PC-3 (cell line): ENCODE data around the gene SLC22A4.

ENCODE experiments used
- CTCF ChIP-seq: fragments of 300-600 bp; sonication (generic); conservative IDR thresholded peaks from 2 replicates; pipeline ENCODE4 v1.5.1; 2017; ENCODE audit warnings: antibody characterized with exemption, low read depth, mild to moderate bottlenecking, low read length
- EZH2 ChIP-seq: fragments of 300-600 bp; sonication (generic); IDR thresholded peaks from one replicate; pipeline ENCODE4 v1.6.1; 2017; ENCODE audit warnings: antibody characterized with exemption, mild to moderate bottlenecking, low read length; ENCODE audit not compliant: unreplicated experiment
- EZH2phosphoT487 ChIP-seq: fragments of 300-600 bp; sonication (generic); IDR thresholded peaks from 2 replicates; pipeline ENCODE4 v1.6.1; 2018; ENCODE audit warnings: mild to moderate bottlenecking, antibody characterized with exemption, low read length, borderline replicate concordance

GRCh38 chr5:132258102-132259068 is 35.8 kb upstream of the SLC22A4 start:
- TF ChIP-seq CTCF (no peak), EZH2 (no peak), EZH2phosphoT487 (no peak)
